Cerebellar cortex (tissue), 1 donor: ENCODE results near the gene TNNC1.
A peak's percentile ranks its signal among the peaks of the same experiment; 100 is the strongest.

ENCODE experiments used
- DNase-seq: peaks from one replicate; pipeline ENCODE4 v3.0.0-alpha.2; 2015; ENCODE audit warnings: low spot score

The TNNC1 gene

GRCh38 chr3:52453496-52454249 lies at the start of gene TNNC1:
Gene TNNC1, minus strand, starts transcription at chr3:52454041. Its CDS starts 26 bp downstream, at chr3:52454015.
- peak; percentile 45 for DNase-seq

GRCh38 chr3:52502808-52503350 lies 49.0 kb upstream of the TNNC1 start:
- DNase-seq = no peak

- DNase-seq = no peak
Measured at GRCh38 chr3:52502001-52502400, 48.2 kb upstream of the TNNC1 start.

- no peak for DNase-seq
Measured at GRCh38 chr3:52501046-52501445, 47.2 kb upstream of the TNNC1 start.

GRCh38 chr3:52498137-52499054 lies 44.6 kb upstream of the TNNC1 start:
- no peak for DNase-seq

DNA sequence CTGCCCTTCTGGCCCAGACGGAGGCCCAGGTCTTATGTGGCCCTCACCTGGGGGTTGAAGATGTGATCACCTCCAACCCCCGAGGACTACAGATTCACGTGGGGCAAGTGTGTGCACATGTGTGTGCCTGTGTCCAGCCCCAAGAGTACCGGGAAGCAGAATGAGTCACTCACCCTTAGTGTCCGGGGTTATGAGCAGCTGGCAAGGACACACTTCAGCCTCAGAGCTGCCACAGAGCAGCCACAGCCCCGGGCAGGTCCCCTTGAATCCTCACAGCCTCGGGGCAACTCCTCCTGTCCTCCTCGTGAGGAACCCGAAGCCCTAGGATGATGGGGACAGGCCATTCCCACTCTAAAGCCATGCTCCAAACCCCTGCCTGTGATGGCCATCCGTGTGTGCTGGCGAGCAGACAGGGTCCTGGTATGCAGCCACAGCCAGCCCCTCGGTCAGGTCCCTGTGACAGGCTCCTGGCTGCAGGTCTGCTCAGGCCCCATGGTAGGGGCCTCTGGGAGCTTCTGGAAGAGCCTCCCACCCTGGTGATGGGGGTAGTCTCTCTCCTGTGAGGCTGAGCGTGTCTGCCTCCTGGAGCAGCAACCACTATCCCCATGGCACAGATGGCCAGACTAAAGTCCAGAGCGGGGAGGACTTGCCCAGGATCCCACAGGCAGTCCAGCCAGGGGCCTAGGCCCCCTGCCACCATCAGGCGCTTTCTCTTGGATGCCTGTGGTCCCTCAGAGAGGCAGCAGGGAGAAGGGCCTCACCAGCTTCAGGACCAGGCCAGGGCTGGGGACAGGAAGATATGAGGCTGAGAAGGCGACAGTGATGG lies 42.1 kb upstream of the TNNC1 start:
- DNase-seq = no peak

DNA sequence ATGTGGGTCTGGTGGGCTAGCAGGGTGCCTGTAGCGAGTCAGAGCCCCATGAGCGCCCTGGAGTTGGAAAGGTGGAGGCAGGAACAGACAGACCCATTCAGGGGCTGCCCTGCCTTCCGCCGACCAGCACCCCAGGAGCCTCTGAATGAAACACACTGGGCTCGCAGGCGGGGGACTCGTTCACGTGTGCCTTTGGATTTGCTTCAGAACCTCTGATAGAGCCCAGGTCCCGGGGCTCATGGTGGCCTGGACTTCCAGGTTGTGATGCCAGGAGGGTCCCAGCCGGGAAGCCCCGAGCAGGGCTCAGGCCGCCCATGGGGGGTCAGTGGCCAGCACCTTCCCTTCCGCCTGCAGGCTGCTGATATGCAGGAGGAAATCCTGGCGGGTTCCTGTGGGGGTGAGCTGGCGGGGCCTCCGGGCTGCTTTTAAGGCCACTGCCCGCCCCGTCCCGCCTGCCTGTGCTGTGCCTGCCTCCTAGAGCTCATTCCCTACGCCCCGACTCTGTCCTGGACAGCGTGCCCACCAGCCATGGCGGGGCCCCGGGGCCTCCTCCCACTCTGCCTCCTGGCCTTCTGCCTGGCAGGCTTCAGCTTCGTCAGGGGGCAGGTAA lies 41.1 kb upstream of the TNNC1 start, which contains the start of gene STAB1:
STAB1 (plus strand) TSS at position 453 of the 610 bp plus-strand sequence; CDS start at position 529, 76 bp downstream.
- DNase-seq = no peak

DNA sequence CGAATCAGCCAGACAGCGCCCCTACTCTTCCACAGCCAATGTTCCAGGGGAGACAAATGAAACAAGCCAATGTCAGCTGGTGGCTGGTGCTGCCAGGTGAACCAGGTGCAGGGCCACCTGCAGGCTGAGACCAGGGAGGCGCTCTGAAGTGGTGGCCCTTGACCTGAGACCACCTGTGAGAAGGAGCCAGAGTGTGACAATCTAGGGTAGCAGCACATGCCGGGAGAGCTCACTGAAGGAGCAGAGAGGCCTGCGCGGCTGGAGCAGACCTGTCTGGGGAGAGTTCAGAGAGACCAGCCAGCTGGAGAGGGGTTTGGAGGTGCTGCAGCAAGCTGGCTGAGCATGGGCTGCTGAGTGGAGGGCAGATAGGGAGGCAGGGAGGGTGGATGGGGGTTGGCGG lies 40.6 kb upstream of the TNNC1 start:
- DNase-seq = no peak

GRCh38 chr3:52493232-52494017 lies 39.6 kb upstream of the TNNC1 start:
- no peak for DNase-seq

DNA sequence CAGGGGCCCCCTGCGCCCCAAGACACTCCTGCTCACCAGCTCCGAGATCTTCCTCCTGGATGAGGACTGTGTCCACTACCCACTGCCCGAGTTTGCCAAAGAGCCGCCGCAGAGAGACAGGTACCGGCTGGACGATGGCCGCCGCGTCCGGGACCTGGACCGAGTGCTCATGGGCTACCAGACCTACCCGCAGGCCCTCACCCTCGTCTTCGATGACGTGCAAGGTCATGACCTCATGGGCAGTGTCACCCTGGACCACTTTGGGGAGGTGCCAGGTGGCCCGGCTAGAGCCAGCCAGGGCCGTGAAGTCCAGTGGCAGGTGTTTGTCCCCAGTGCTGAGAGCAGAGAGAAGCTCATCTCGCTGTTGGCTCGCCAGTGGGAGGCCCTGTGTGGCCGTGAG lies 38.2 kb upstream of the TNNC1 start:
- DNase-seq = no peak

- DNase-seq = no peak
Measured at GRCh38 chr3:52490939-52491526, 37.2 kb upstream of the TNNC1 start.

DNA sequence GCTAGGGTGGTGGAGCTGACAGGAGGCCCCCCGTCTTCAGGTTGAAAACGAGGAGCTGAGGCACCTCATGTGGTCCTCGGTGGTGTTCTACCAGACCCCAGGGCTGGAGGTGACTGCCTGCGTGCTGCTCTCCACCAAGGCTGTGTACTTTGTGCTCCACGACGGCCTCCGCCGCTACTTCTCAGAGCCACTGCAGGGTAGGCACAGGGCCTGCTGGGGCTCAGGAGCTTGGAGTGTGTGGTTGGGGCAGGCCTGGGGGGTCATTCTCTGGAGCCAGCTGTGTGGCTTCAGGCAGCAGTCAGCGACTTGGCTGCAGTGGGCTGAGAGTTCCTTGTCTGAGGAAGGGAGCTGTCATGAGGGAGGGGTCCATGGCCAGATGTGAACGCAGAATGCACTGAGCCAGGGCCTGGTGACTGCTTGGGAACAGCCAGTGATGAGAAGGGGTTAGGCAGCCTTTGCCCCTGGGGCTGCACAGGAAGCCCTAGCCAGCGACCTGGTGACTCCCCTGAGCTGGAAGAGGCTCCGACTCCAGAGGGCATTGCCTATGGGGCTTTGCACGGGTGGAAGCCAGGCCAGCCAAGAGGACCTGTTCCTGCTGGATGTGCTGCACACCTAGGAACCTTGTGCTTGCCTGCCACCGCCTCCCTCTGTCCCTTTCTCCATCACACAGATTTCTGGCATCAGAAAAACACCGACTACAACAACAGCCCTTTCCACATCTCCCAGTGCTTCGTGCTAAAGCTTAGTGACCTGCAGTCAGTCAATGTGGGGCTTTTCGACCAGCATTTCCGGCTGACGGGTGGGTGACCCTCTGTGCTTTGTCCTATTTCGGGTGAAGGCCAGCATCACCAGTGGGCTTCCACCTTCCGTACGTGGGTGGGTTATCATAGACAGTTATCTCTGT lies 36.4 kb upstream of the TNNC1 start:
- no peak for DNase-seq

DNA sequence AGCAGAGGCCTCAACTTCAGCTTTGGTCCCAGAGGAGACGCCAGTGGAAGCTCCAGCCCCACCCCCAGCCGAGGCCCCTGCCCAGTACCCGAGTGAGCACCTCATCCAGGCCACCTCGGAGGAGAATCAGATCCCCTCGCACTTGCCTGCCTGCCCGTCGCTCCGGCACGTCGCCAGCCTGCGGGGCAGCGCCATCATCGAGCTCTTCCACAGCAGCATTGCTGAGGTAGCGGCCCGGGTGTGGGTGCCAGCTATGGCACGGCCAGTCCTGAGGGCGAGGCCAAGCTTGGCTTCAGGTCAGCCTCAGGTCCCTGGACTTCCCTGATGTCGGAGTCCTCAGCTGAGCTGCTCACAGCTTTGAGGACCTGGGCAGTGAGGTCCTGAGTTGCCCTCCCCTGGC lies 35.6 kb upstream of the TNNC1 start:
- DNase-seq = no peak

- no peak for DNase-seq
Measured at GRCh38 chr3:52488746-52489145, 34.9 kb upstream of the TNNC1 start.

DNA sequence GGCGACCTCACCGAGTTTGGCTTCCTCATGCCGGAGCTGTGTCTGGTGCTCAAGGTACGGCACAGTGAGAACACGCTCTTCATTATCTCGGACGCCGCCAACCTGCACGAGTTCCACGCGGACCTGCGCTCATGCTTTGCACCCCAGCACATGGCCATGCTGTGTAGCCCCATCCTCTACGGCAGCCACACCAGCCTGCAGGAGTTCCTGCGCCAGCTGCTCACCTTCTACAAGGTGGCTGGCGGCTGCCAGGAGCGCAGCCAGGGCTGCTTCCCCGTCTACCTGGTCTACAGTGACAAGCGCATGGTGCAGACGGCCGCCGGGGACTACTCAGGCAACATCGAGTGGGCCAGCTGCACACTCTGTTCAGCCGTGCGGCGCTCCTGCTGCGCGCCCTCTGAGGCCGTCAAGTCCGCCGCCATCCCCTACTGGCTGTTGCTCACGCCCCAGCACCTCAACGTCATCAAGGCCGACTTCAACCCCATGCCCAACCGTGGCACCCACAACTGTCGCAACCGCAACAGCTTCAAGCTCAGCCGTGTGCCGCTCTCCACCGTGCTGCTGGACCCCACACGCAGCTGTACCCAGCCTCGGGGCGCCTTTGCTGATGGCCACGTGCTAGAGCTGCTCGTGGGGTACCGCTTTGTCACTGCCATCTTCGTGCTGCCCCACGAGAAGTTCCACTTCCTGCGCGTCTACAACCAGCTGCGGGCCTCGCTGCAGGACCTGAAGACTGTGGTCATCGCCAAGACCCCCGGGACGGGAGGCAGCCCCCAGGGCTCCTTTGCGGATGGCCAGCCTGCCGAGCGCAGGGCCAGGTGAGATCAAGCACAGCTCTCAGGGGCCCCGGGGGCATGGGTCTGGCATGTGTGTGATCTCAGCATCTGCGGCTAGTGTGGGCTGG lies 34.2 kb upstream of the TNNC1 start:
- no peak for DNase-seq

DNA sequence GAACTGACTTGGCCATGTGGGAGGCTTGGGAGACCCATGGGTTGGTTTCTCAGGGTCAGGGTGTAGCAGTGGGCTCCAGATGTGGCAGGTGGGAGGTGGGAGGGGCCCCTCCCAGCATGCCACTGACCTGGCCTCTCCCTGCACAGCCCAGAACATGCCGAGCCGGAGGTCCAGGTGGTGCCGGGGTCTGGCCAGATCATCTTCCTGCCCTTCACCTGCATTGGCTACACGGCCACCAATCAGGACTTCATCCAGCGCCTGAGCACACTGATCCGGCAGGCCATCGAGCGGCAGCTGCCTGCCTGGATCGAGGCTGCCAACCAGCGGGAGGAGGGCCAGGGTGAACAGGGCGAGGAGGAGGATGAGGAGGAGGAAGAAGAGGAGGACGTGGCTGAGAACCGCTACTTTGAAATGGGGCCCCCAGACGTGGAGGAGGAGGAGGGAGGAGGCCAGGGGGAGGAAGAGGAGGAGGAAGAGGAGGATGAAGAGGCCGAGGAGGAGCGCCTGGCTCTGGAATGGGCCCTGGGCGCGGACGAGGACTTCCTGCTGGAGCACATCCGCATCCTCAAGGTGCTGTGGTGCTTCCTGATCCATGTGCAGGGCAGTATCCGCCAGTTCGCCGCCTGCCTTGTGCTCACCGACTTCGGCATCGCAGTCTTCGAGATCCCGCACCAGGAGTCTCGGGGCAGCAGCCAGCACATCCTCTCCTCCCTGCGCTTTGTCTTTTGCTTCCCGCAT lies 33.4 kb upstream of the TNNC1 start:
- DNase-seq = no peak
